GM18505 (cell line): ENCODE data around the gene SIPA1L3.

Experiments
- ATAC-seq: cut with Tn5 transposase; IDR thresholded peaks from one replicate; pipeline ENCODE4 v1.9.1; 2021; ENCODE audit not compliant: unreplicated experiment
- POLR2A ChIP-seq: IDR thresholded peaks from 4 replicates; pipeline ENCODE4 v1.6.1; 2011; ENCODE audit warnings: borderline replicate concordance; ENCODE audit not compliant: insufficient read depth, insufficient read length; ENCODE audit errors: extremely low read depth

SIPA1L3 gene

GRCh38 chr19:37980419-37981170, 73.6 kb downstream of the SIPA1L3 start:
- ATAC-seq = no peak
- TF ChIP-seq POLR2A = no peak

- no peak for ATAC-seq
- TF ChIP-seq POLR2A = no peak
Observed at GRCh38 chr19:37981785-37982475, 74.9 kb downstream of the SIPA1L3 start.

DNA sequence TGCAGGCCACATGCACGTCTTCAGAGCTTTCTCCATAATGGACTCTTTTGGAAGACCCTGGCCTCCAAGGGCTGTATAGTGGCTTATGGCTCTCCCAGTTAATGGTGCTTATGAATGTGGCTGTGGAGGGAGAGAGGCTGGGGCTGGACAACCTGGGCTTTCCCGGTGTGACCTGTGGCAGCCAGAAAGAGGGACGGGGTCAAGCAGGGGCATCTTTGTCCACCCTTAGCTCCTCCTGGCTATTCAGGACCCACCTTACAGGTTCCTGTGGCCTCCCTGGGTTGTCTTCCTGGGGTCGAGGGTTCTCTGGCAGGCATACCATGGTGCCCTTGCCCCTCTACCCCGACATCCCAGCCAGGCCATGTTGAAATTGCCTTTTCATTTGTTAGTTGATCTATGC, 75.6 kb downstream of the SIPA1L3 start:
- no peak for TF ChIP-seq POLR2A
- ATAC-seq = no peak

DNA sequence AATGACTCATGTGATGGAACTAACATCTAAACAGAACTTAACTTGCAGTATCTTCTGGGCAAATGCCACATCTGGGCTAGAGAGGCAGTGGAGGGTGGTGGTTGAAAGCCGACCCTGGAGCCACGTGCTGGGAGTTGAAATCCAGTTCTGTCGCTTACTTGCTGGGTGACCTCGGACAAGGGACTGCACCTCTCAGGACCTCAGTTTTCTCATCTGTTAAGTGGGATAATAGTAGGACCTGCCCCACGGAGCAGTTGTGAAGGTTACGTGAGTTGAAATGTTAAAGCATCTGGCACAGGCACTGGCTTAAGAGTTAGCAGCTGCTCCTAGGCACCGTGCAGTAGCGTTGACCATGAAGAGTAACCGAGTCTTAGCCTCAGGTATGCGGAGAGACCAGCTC, 76.1 kb downstream of the SIPA1L3 start:
- no peak for ATAC-seq
- TF ChIP-seq POLR2A = no peak

- TF ChIP-seq POLR2A = no peak
- no peak for ATAC-seq
Observed at GRCh38 chr19:37983916-37984315, 76.9 kb downstream of the SIPA1L3 start.

GRCh38 chr19:37986048-37986750, 79.2 kb downstream of the SIPA1L3 start:
- ATAC-seq = no peak
- peak; percentile 35 for TF ChIP-seq POLR2A

- TF ChIP-seq POLR2A = no peak
- no peak for ATAC-seq
Observed at GRCh38 chr19:37987356-37988332, 80.6 kb downstream of the SIPA1L3 start.

GRCh38 chr19:37988758-37989635, 82.0 kb downstream of the SIPA1L3 start:
- no peak for ATAC-seq
- no peak for TF ChIP-seq POLR2A

GRCh38 chr19:37989855-37990254, 82.8 kb downstream of the SIPA1L3 start:
- ATAC-seq = no peak
- TF ChIP-seq POLR2A = no peak

- ATAC-seq = no peak
- TF ChIP-seq POLR2A = no peak
Observed at GRCh38 chr19:37990362-37990761, 83.4 kb downstream of the SIPA1L3 start.

GRCh38 chr19:37991176-37991835, 84.3 kb downstream of the SIPA1L3 start:
- TF ChIP-seq POLR2A = no peak
- ATAC-seq = no peak
